NCI-H2171 (cell line): ENCODE data around the gene RIN3.

Experiments used
- DNase-seq: peaks from one replicate; lab custom pipeline; 2025; lab: John Stamatoyannopoulos, UW

The RIN3 gene

GRCh38 chr14:92575061-92575747, 61.6 kb downstream of the RIN3 start:
- DNase-seq = no peak

- no peak for DNase-seq
Measured at GRCh38 chr14:92575748-92576303, 62.2 kb downstream of the RIN3 start.

GRCh38 chr14:92577321-92577742, 63.8 kb downstream of the RIN3 start:
- DNase-seq = no peak

- no peak for DNase-seq
Measured at GRCh38 chr14:92578511-92578910, 64.9 kb downstream of the RIN3 start.

GRCh38 chr14:92579244-92579936, 65.8 kb downstream of the RIN3 start:
- DNase-seq = no peak

GRCh38 chr14:92581206-92581605, 67.6 kb downstream of the RIN3 start:
- DNase-seq = no peak

- no peak for DNase-seq
Measured at GRCh38 chr14:92581966-92582566, 68.5 kb downstream of the RIN3 start.

- no peak for DNase-seq
Measured at GRCh38 chr14:92582706-92583452, 69.3 kb downstream of the RIN3 start.

- DNase-seq = no peak
Measured at GRCh38 chr14:92584220-92584619, 70.6 kb downstream of the RIN3 start.

- no peak for DNase-seq
Measured at GRCh38 chr14:92584816-92585215, 71.2 kb downstream of the RIN3 start.

GRCh38 chr14:92585981-92586937, 72.7 kb downstream of the RIN3 start:
- DNase-seq = no peak

GRCh38 chr14:92586963-92587699, 73.5 kb downstream of the RIN3 start:
- DNase-seq = no peak

GRCh38 chr14:92587700-92588085, 74.1 kb downstream of the RIN3 start:
- DNase-seq = no peak

GRCh38 chr14:92589213-92589852, 75.8 kb downstream of the RIN3 start:
- no peak for DNase-seq

- no peak for DNase-seq
Measured at GRCh38 chr14:92590176-92590575, 76.6 kb downstream of the RIN3 start.

- no peak for DNase-seq
Measured at GRCh38 chr14:92590941-92591340, 77.4 kb downstream of the RIN3 start.

- DNase-seq = no peak
Measured at GRCh38 chr14:92591346-92591745, 77.8 kb downstream of the RIN3 start.

- no peak for DNase-seq
Measured at GRCh38 chr14:92595267-92595666, 81.7 kb downstream of the RIN3 start.

- no peak for DNase-seq
Measured at GRCh38 chr14:92596331-92596907, 82.8 kb downstream of the RIN3 start.
